ENCODE measurements around the gene SPAST. TPM values are rescaled to one million over a fixed set of nuclear protein-coding genes. Genes with fewer than 3 reads are reported as not detected.

Gene SPAST
- total and polyA plus RNA-seq, 2 of the 13 experiments (the other 11 are each of a cell fraction or from before 2014, with no cell fraction given), result 11.5 to 40.4 TPM

DNA sequence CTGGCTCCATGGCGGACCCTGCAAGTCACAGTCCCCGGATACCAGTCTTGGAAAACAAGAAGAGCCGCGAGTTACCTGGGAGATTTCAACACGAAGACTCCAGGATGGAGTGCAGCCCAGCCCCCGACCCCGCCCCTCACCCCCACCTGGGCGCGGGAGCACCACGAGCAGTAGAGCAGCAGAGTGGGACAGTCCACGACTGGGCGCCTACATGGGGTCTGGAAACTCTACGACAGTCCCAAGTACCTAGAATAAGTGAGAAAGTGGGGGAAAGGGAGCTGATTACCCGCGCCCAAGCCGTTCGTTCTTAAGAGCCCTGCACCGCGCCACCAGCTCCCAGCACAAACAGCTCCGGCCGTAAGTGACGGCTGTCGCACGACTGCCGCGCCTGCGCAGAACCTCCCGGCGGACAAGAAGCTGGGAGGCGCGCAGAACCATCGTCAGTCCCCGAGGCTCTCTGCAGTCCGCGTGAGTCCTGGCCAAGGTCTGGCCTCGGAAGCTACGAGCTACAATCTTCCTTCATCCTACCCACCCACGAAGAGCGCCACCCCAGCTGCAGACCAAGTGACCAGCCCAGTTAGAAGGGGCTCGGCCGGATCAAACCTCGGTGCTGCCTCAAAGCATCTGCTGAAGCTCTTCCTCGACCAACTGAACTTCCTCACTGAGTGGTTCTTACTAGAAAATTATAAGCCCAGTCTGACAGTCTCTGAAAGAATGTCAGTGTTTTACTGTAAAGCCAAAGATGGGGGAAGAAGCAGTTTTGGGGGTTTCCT lies 23.7 kb upstream of the SPAST start, which contains the start of gene DPY30 (continued):
- TF ChIP-seq, protein P1, sequence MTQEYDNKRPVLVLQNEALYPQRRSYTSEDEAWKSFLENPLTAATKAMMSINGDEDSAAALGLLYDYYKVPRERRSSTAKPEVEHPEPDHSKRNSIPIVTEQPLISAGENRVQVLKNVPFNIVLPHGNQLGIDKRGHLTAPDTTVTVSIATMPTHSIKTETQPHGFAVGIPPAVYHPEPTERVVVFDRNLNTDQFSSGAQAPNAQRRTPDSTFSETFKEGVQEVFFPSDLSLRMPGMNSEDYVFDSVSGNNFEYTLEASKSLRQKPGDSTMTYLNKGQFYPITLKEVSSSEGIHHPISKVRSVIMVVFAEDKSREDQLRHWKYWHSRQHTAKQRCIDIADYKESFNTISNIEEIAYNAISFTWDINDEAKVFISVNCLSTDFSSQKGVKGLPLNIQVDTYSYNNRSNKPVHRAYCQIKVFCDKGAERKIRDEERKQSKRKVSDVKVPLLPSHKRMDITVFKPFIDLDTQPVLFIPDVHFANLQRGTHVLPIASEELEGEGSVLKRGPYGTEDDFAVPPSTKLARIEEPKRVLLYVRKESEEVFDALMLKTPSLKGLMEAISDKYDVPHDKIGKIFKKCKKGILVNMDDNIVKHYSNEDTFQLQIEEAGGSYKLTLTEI (CRISPR knock-in tag; conservative IDR thresholded peaks at IDR 0.05), result no peak
- TF ChIP-seq, protein P2, sequence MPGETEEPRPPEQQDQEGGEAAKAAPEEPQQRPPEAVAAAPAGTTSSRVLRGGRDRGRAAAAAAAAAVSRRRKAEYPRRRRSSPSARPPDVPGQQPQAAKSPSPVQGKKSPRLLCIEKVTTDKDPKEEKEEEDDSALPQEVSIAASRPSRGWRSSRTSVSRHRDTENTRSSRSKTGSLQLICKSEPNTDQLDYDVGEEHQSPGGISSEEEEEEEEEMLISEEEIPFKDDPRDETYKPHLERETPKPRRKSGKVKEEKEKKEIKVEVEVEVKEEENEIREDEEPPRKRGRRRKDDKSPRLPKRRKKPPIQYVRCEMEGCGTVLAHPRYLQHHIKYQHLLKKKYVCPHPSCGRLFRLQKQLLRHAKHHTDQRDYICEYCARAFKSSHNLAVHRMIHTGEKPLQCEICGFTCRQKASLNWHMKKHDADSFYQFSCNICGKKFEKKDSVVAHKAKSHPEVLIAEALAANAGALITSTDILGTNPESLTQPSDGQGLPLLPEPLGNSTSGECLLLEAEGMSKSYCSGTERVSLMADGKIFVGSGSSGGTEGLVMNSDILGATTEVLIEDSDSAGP (CRISPR knock-in tag; IDR thresholded peaks at IDR 0.05; ENCODE audit: borderline replicate concordance), result peak; percentile 92
- TF ChIP-seq ZFP41 (CRISPR knock-in tag; IDR thresholded peaks at IDR 0.05; ENCODE audit: borderline replicate concordance), result peak; percentile 90; the same call in 1 of the 2 replicates
- no peak for TF ChIP-seq SNAPC2 (CRISPR knock-in tag; IDR thresholded peaks at IDR 0.05)
- TF ChIP-seq MLLT10 (CRISPR knock-in tag; IDR thresholded peaks at IDR 0.05), result no peak
- no peak for TF ChIP-seq TCF12 (IDR thresholded peaks at IDR 0.05)
- no peak for TF ChIP-seq TCF12 (CRISPR knock-in tag; IDR thresholded peaks at IDR 0.05)
- TF ChIP-seq HOXD1 (CRISPR knock-in tag; IDR thresholded peaks at IDR 0.05), result peak; percentile 93
- TF ChIP-seq SP5 (CRISPR knock-in tag; IDR thresholded peaks at IDR 0.05; ENCODE audit: borderline replicate concordance, low read depth), result peak; percentile 18; the same call in 1 of the 2 replicates
- TF ChIP-seq, protein P3, sequence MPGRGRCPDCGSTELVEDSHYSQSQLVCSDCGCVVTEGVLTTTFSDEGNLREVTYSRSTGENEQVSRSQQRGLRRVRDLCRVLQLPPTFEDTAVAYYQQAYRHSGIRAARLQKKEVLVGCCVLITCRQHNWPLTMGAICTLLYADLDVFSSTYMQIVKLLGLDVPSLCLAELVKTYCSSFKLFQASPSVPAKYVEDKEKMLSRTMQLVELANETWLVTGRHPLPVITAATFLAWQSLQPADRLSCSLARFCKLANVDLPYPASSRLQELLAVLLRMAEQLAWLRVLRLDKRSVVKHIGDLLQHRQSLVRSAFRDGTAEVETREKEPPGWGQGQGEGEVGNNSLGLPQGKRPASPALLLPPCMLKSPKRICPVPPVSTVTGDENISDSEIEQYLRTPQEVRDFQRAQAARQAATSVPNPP (CRISPR knock-in tag; IDR thresholded peaks at IDR 0.05), result no peak
- TF ChIP-seq, protein P4, sequence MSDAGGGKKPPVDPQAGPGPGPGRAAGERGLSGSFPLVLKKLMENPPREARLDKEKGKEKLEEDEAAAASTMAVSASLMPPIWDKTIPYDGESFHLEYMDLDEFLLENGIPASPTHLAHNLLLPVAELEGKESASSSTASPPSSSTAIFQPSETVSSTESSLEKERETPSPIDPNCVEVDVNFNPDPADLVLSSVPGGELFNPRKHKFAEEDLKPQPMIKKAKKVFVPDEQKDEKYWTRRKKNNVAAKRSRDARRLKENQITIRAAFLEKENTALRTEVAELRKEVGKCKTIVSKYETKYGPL (CRISPR knock-in tag; IDR thresholded peaks at IDR 0.05), result peak; percentile 82
- peak; percentile 96 for TF ChIP-seq ZNF350 (CRISPR knock-in tag; IDR thresholded peaks at IDR 0.05; ENCODE audit: borderline replicate concordance, low read depth)
- TF ChIP-seq ZFY (CRISPR knock-in tag; IDR thresholded peaks at IDR 0.05), result peak; percentile 75; the same call in 1 of the 2 replicates
- TF ChIP-seq HNF4G (IDR thresholded peaks at IDR 0.05; ENCODE audit: borderline replicate concordance, low read depth, low read length), result 0 out of 2 replicates have a peak, but pooled peaks have one; percentile 6
- peak; percentile 76; the same call in 1 of the 2 replicates for TF ChIP-seq HNF4G (CRISPR knock-in tag; IDR thresholded peaks at IDR 0.05; ENCODE audit: borderline replicate concordance, low read depth)
- peak; percentile 68; the same call in 1 of the 2 replicates for TF ChIP-seq KLF15 (CRISPR knock-in tag; IDR thresholded peaks at IDR 0.05; ENCODE audit: borderline replicate concordance)
- peak; percentile 95 for TF ChIP-seq SRSF1 (optimal IDR thresholded peaks at IDR 0.05; ENCODE audit: low read depth, low read length)
- peak; percentile 81; the same call in 1 of the 2 replicates for TF ChIP-seq SMAD1 (CRISPR knock-in tag; IDR thresholded peaks at IDR 0.05; ENCODE audit: borderline replicate concordance, low read depth)
- peak; percentile 76; the same call in 1 of the 2 replicates for TF ChIP-seq HOXA5 (CRISPR knock-in tag; IDR thresholded peaks at IDR 0.05)
- TF ChIP-seq, protein P5, sequence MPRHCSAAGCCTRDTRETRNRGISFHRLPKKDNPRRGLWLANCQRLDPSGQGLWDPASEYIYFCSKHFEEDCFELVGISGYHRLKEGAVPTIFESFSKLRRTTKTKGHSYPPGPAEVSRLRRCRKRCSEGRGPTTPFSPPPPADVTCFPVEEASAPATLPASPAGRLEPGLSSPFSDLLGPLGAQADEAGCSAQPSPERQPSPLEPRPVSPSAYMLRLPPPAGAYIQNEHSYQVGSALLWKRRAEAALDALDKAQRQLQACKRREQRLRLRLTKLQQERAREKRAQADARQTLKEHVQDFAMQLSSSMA (CRISPR knock-in tag; IDR thresholded peaks at IDR 0.05), result no peak
- TF ChIP-seq, protein P6, sequence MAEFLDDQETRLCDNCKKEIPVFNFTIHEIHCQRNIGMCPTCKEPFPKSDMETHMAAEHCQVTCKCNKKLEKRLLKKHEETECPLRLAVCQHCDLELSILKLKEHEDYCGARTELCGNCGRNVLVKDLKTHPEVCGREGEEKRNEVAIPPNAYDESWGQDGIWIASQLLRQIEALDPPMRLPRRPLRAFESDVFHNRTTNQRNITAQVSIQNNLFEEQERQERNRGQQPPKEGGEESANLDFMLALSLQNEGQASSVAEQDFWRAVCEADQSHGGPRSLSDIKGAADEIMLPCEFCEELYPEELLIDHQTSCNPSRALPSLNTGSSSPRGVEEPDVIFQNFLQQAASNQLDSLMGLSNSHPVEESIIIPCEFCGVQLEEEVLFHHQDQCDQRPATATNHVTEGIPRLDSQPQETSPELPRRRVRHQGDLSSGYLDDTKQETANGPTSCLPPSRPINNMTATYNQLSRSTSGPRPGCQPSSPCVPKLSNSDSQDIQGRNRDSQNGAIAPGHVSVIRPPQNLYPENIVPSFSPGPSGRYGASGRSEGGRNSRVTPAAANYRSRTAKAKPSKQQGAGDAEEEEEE (CRISPR knock-in tag; IDR thresholded peaks at IDR 0.05; ENCODE audit: borderline replicate concordance), result peak; percentile 37; the same call in 1 of the 2 replicates

Data from HepG2 (cell line).